CD14-positive monocyte (primary cell): ENCODE data around the gene APOE. TPM values are rescaled to one million over a fixed set of nuclear protein-coding genes. Genes with fewer than 3 reads are reported as not detected.

Experiments
- DNase-seq, 3 donors: peaks; one replicate each; pipeline ENCODE4 v3.0.0-alpha.2; 2011 to 2022
- H2AFZ ChIP-seq: 2 replicates; pipeline ENCODE4 v1.6.0; 2012; ENCODE audit warnings: mild to moderate bottlenecking, low read depth, low read length, inconsistent platforms; ENCODE audit not compliant: insufficient read depth, poor library complexity, severe bottlenecking
- H3K27ac ChIP-seq, 2 donors: 1 replicate in 1 of 2; 2 replicates in 1 of 2; pipeline ENCODE4 v1.5.1; 2012 to 2013; ENCODE audit warnings: low read length in 2 of 2, control low read depth in 1 of 2, inconsistent platforms in 1 of 2, low read depth in 1 of 2, mild to moderate bottlenecking in 1 of 2
- H3K27me3 ChIP-seq, 2 donors: one replicate each; pipeline versions ENCODE4 v1.6.0 to v1.6.1; 2011 to 2013; ENCODE audit warnings: low read length in 2 of 2; ENCODE audit not compliant: control insufficient read depth in 2 of 2, insufficient read depth in 2 of 2
- H3K36me3 ChIP-seq, 2 donors: replicated peaks in 1 of 2; 1 replicate in 1 of 2; 2 replicates in 1 of 2; pipeline versions ENCODE4 v1.5.1 to v1.6.1; 2012 to 2013; ENCODE audit warnings: low read length in 2 of 2, control low read depth in 1 of 2, inconsistent platforms in 1 of 2, mild to moderate bottlenecking in 1 of 2; ENCODE audit not compliant: insufficient read depth in 2 of 2, control insufficient read depth in 1 of 2
- H3K4me1 ChIP-seq, 2 donors: 1 replicate in 1 of 2; 2 replicates in 1 of 2; pipeline versions ENCODE4 v1.5.1 to v1.6.1; 2012 to 2013; ENCODE audit warnings: low read length in 2 of 2, control low read depth in 1 of 2, inconsistent platforms in 1 of 2, mild to moderate bottlenecking in 1 of 2, moderate library complexity in 1 of 2; ENCODE audit not compliant: insufficient read depth in 2 of 2, control insufficient read depth in 1 of 2
- H3K4me2 ChIP-seq: replicated peaks from 2 replicates; pipeline ENCODE3; 2012; ENCODE audit warnings: low read length, moderate library complexity, mild to moderate bottlenecking; ENCODE audit not compliant: poor library complexity, severe bottlenecking; ENCODE audit errors: extremely low read depth
- H3K4me3 ChIP-seq, 3 experiments: fragments of 200-600 bp in 1 of 3; sonication (generic) in 1 of 3; replicated peaks in 1 of 3; 1 replicate in 2 of 3; 2 replicates in 1 of 3; pipeline ENCODE4 v1.5.1; 2011 to 2013; ENCODE audit warnings: low read length in 3 of 3, mild to moderate bottlenecking in 3 of 3, control low read depth in 2 of 3, low read depth in 2 of 3, inconsistent platforms in 1 of 3, moderate library complexity in 1 of 3
- H3K79me2 ChIP-seq: 2 replicates; pipeline ENCODE4 v1.6.0; 2012; ENCODE audit warnings: mild to moderate bottlenecking, control low read depth, inconsistent platforms, low read length, moderate library complexity; ENCODE audit not compliant: insufficient read depth
- H3K9ac ChIP-seq: 2 replicates; pipeline ENCODE4 v1.6.0; 2017; ENCODE audit warnings: low read length, mild to moderate bottlenecking; ENCODE audit not compliant: insufficient read depth, poor library complexity, severe bottlenecking
- H3K9me3 ChIP-seq, 2 donors: replicated peaks in 1 of 2; 1 replicate in 1 of 2; 2 replicates in 1 of 2; pipeline versions ENCODE4 v1.5.1 to v1.6.1; 2012 to 2013; ENCODE audit warnings: low read length in 2 of 2, control low read depth in 1 of 2; ENCODE audit not compliant: control insufficient read depth in 1 of 2, insufficient read depth in 1 of 2
- H4K20me1 ChIP-seq: 2 replicates; pipeline ENCODE4 v1.6.0; 2012; ENCODE audit warnings: mild to moderate bottlenecking, low read length, control low read depth, moderate library complexity; ENCODE audit not compliant: insufficient read depth
- H3K27ac Mint-ChIP-seq, 7 donors: one replicate each; pipeline ENCODE4 v1.8.0; 2020; ENCODE audit warnings: mild to moderate bottlenecking in 7 of 7, mixed read lengths in 7 of 7, moderate library complexity in 6 of 7, inconsistent platforms in 2 of 7
- H3K27me3 Mint-ChIP-seq, 3 donors: one replicate each; pipeline ENCODE4 v1.8.0; 2021 to 2022; ENCODE audit warnings: low read depth in 3 of 3, mild to moderate bottlenecking in 3 of 3, mixed read lengths in 3 of 3, moderate library complexity in 3 of 3, inconsistent platforms in 1 of 3
- H3K36me3 Mint-ChIP-seq, 2 donors: one replicate each; pipeline ENCODE4 v1.8.0; 2020; ENCODE audit warnings: mixed read lengths in 2 of 2, inconsistent platforms in 1 of 2, mild to moderate bottlenecking in 1 of 2
- H3K4me1 Mint-ChIP-seq: one replicate; pipeline ENCODE4 v1.8.0; 2020; ENCODE audit warnings: mild to moderate bottlenecking, mixed read lengths
- H3K4me3 Mint-ChIP-seq, 2 donors: one replicate each; pipeline ENCODE4 v1.8.0; 2020; ENCODE audit warnings: mild to moderate bottlenecking in 2 of 2, mixed read lengths in 2 of 2, moderate library complexity in 1 of 2
- H3K9me3 Mint-ChIP-seq, 7 donors: one replicate each; pipeline ENCODE4 v1.8.0; 2020 to 2022; ENCODE audit warnings: mixed read lengths in 7 of 7, mild to moderate bottlenecking in 6 of 7, moderate library complexity in 6 of 7, inconsistent platforms in 2 of 7
- WGBS: methylation state at CpG from one replicate; pipeline ENCODE4 v1.1.5; 2013; ENCODE audit warnings: missing lambda C conversion rate; ENCODE audit not compliant: insufficient coverage; 5-methylcytosine and 5-hydroxymethylcytosine counted together
- intact Hi-C, 2 donors: fragments of 100-400 bp; cut with micrococcal nuclease; formaldehyde crosslinking; loops; one replicate each; pipeline versions ENCODE4 v1.15.0 to v1.15.1; 2023
- polyA plus RNA-seq, 3 donors: library from polyadenylated mRNA; depleted of rRNA in 1 of 3; unstranded in 2 of 3; stranded (reverse) in 1 of 3; fragments of 300-500 nt in 2 of 3; fragments of >200 nt in 1 of 3; fragmentation: Illumina TruSeq in 2 of 3; gene quantifications; 1 replicate in 2 of 3; 2 replicates in 1 of 3; pipeline ENCODE4 v1.2.3, GENCODE V29; 2012 to 2021
- TF ChIP-seq, protein P1 (sequence below): fragments of 200-600 bp; IDR thresholded peaks from one replicate; pipeline ENCODE4 v1.8.0; 2022; ENCODE audit warnings: antibody characterized with exemption, mild to moderate bottlenecking

Gene APOE
- polyA plus RNA-seq, 3 donors = 0.30 to 1.0 TPM; not detected in 1

DNA sequence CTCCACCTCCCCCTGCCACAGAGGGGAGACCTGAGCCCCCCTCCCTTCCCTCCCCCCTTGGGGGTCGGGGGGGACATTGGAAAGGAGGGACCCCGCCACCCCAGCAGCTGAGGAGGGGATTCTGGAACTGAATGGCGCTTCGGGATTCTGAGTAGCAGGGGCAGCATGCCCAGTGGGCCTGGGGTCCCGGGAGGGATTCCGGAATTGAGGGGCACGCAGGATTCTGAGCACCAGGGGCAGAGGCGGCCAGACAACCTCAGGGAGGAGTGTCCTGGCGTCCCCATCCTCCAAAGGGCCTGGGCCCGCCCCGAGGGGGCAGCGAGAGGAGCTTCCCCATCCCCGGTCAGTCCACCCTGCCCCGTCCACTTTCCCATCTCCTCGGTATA is 2.4 kb upstream of the APOE start:
- TF ChIP-seq, protein P1, sequence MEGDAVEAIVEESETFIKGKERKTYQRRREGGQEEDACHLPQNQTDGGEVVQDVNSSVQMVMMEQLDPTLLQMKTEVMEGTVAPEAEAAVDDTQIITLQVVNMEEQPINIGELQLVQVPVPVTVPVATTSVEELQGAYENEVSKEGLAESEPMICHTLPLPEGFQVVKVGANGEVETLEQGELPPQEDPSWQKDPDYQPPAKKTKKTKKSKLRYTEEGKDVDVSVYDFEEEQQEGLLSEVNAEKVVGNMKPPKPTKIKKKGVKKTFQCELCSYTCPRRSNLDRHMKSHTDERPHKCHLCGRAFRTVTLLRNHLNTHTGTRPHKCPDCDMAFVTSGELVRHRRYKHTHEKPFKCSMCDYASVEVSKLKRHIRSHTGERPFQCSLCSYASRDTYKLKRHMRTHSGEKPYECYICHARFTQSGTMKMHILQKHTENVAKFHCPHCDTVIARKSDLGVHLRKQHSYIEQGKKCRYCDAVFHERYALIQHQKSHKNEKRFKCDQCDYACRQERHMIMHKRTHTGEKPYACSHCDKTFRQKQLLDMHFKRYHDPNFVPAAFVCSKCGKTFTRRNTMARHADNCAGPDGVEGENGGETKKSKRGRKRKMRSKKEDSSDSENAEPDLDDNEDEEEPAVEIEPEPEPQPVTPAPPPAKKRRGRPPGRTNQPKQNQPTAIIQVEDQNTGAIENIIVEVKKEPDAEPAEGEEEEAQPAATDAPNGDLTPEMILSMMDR = no peak
- Mint-ChIP-seq H3K27me3 (peaks cover 27 to 36% (median 30%) of the 10 kb centered on the region in 3 donors), H3K4me3 (no peak overlapping the region), H3K27ac (peak overlapping the region in 1 of 7 donors; percentile 56), H3K4me1 (peaks cover 11% of the 10 kb centered on the region), H3K36me3 (peaks cover 33 to 43% of the 10 kb centered on the region in 2 donors), H3K9me3 (peaks cover 0 to 9% (median 2%) of the 10 kb centered on the region in 7 donors)
- Histone ChIP-seq H3K4me3 (no peak overlapping the region), H3K9me3 (no peaks in the 10 kb centered on the region), H3K79me2 (no peaks in the 10 kb centered on the region), H4K20me1 (no peaks in the 10 kb centered on the region), H3K27ac (no peak overlapping the region), H3K27me3 (peaks cover 5 to 26% of the 10 kb centered on the region in 2 donors), H3K36me3 (peaks cover 27 to 42% of the 10 kb centered on the region in 2 donors), H3K9ac (no peak overlapping the region), H3K4me2 (no peak overlapping the region), H2AFZ (no peak overlapping the region), H3K4me1 (peaks cover 0 to 11% of the 10 kb centered on the region in 2 donors)
- DNase-seq = no peak
- 94% methylated on average over 3 of the region's 15 CpGs for WGBS
- intact Hi-C loops = loop anchor here (1.0 to 5.0 kb wide), 3 partner anchors 48 to 154 kb away; no protein-coding TSS in a partner anchor

DNA sequence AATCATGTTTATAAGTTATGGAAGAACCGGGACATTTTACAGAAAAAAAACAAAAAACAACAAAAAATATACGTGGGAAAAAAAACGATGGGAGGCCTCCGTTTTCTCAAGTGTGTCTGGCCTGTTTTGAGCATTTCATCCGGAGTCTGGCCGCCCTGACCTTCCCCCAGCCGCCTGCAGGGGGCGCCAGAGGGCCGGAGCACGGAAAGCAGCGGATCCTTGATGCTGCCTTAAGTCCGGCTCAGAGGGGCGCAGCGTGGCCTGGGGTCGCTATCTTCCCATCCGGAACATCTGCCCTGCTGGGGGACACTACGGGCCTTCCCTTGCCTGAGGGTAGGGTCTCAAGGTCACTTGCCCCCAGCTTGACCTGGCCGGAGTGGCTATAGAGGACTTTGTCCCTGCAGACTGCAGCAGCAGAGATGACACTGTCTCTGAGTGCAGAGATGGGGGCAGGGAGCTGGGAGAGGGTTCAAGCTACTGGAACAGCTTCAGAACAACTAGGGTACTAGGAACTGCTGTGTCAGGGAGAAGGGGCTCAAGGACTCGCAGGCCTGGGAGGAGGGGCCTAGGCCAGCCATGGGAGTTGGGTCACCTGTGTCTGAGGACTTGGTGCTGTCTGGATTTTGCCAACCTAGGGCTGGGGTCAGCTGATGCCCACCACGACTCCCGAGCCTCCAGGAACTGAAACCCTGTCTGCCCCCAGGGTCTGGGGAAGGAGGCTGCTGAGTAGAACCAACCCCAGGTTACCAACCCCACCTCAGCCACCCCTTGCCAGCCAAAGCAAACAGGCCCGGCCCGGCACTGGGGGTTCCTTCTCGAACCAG is 1.8 kb upstream of the APOE start:
- peak overlapping the region in 1 of 2 donors; percentile 11 for H3K4me3 Mint-ChIP-seq
- H2AFZ ChIP-seq = no peak overlapping the region
- H4K20me1 ChIP-seq = no peaks in the 10 kb centered on the region
- peaks cover 27 to 40% of the 10 kb centered on the region in 2 donors for H3K36me3 ChIP-seq
- H3K4me2 ChIP-seq = no peak overlapping the region
- WGBS = 28% methylated on average over 23 of the region's 24 CpGs
- H3K4me3 ChIP-seq = no peak overlapping the region
- H3K27ac ChIP-seq = no peak overlapping the region
- no peak overlapping the region for H3K27ac Mint-ChIP-seq
- peaks cover 27 to 36% (median 30%) of the 10 kb centered on the region in 3 donors for H3K27me3 Mint-ChIP-seq
- peaks cover 11% of the 10 kb centered on the region for H3K4me1 Mint-ChIP-seq
- no peaks in the 10 kb centered on the region for H3K9me3 ChIP-seq
- peak; percentile 43 to 59 (median 44) for DNase-seq
- H3K9ac ChIP-seq = no peak overlapping the region
- intact Hi-C loops = loop anchor here (1.0 to 5.0 kb wide), 3 partner anchors 47 to 153 kb away; no protein-coding TSS in a partner anchor
- TF ChIP-seq, protein P1 = peak; percentile 99
- peaks cover 0 to 11% of the 10 kb centered on the region in 2 donors for H3K4me1 ChIP-seq
- peaks cover 32 to 39% of the 10 kb centered on the region in 2 donors for H3K36me3 Mint-ChIP-seq
- H3K79me2 ChIP-seq = no peaks in the 10 kb centered on the region
- peaks cover 0 to 9% (median 2%) of the 10 kb centered on the region in 7 donors for H3K9me3 Mint-ChIP-seq
- H3K27me3 ChIP-seq = peaks cover 5 to 26% of the 10 kb centered on the region in 2 donors
